GM20431 (cell line): ENCODE results near the gene MAX.
"Not testable (repeated sequence)": the region's sequence is repeated elsewhere in the genome, so short reads cannot be mapped to it uniquely, and the experiment has no call there.

Experiments used
- in situ Hi-C: fragments of 300-500 bp; cut with MseI, MboI; formaldehyde crosslinking; loops from one replicate; pipeline ENCODE4 v1.15.0; 2020; ENCODE audit warnings: low sequenced_read_pairs; ENCODE audit not compliant: unreplicated experiment

MAX gene

DNA sequence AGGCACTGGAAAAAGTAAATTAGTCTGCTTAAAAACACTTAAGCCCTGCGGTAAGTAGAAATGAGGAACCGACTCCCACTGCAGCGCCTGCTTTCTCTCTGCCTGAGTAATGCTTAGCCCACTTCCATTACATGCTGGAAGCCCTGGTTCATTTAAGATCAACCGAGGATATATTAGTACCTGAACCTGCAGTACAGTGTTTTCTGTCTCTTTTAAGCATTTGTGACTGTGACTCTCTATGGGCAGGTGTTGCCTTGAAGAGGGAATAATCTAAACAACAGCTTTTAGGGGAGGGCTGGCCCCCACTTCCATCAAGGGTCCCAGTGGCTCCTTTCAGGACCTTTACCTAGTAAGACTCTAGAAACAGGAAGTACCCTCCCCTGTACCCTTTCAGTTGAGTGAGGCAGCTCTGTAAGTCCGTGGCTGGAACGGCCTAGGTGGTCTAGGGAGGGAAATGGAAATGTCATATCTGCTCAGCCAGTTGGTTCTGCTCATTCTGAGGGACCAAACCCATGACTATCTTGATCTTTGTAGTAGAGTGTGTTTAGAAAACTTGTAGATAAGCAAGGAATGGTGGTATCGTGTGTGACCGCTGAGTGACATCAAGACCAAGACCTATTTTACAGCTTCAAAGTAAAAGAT, 59.5 kb downstream of the MAX start:
- in situ Hi-C loops, result no loop called here

DNA sequence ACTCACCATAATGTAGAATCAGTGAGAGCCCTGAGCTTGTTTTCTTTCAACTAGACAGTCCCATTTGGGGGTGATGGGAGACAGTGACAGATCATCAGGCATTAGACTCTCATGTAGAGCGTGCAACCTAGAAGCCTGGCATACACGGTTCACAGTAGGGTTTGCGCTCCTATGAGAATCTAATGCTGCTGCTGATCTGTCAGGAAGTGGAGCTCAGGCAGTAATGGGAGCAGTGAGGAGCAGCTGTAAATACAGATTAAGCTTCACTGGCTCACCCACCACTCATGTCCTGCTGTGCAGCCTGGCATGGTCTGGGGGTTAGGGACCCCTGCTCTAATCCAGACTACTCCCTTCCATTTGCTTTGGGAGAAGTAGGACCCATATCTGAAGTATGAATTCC, 60.0 kb downstream of the MAX start:
- in situ Hi-C loops, result no loop called here

GRCh38 chr14:65041434-65041915, 60.8 kb downstream of the MAX start:
- in situ Hi-C loops, result no loop called here

- in situ Hi-C loops, result no loop called here
Observed at GRCh38 chr14:65040666-65041433, 61.5 kb downstream of the MAX start.

GRCh38 chr14:65038966-65039365, 63.4 kb downstream of the MAX start:
- in situ Hi-C loops, result no loop called here

- in situ Hi-C loops, result no loop called here
Observed at GRCh38 chr14:65035049-65035448, 67.3 kb downstream of the MAX start.

GRCh38 chr14:65034021-65034420, 68.3 kb downstream of the MAX start:
- in situ Hi-C loops, result no loop called here

GRCh38 chr14:65033181-65033580, 69.1 kb downstream of the MAX start:
- in situ Hi-C loops, result no loop called here

DNA sequence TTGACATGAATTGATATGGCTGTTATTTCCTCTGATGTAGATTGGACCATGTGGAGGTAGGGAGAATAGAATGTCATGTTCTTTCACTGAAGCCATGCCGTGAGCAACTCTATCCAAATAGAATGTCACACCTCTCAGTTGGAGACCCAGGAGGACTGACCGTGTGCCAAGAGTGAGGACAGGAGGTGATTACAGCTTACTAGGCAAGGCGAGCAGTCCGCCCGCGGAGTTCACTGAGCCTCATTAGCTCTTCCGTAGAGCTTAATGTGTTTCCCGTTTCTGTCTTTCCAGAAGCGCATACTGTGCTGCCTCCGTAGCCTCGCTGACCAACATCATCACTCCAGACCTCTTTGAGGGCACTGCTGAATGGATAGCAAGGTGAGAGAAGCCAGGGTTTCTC, 70.0 kb downstream of the MAX start:
- in situ Hi-C loops, result no loop called here

GRCh38 chr14:65031321-65031720, 71.0 kb downstream of the MAX start:
- in situ Hi-C loops, result not testable (repeated sequence)

DNA sequence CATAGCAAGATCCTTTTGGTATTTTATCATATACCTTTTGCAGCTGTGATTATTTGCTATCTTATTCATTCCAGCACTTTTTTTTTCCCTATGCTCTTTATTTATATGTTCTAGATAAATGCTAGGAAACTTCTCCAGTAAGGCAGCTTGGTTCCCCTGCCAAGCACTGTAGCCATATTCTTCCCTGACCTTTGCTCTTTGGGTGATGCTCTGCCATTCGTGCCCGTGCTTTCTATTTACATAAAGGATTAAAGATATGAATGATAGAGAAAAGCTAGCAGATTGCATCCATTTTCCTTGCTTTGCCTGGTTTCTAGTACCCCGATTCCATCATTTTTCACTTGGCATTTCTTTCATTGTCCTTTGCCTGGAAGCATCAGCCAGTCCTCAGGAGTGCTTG, 73.4 kb downstream of the MAX start:
- in situ Hi-C loops, result no loop called here

DNA sequence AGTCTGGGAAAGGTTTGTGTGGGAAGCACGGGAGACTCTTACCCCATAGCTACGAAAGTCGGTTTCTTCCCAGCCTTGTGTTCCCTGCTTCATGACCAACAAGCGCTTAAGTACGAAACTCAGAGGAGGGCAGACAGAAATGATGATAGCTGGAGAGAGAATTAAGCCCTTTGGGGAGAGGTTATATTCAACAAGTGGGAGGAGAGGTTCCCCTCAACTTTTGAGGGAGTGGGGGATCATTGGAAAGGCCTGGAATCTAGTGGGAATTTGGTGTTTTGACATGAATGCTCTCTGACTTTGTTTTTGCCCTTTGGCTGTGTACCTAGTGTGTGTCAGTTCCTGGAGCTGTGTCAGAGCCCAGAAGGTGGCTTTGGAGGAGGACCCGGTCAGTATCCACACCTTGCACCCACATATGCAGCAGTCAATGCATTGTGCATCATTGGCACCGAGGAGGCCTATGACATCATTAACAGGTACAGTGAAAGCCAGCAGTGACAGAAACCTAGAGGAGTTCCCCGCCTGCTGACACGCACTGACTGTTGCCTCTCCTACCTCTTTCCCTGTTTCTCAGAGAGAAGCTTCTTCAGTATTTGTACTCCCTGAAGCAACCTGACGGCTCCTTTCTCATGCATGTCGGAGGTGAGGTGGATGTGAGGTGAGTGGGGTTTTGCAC, 75.1 kb downstream of the MAX start:
- in situ Hi-C loops, result no loop called here

DNA sequence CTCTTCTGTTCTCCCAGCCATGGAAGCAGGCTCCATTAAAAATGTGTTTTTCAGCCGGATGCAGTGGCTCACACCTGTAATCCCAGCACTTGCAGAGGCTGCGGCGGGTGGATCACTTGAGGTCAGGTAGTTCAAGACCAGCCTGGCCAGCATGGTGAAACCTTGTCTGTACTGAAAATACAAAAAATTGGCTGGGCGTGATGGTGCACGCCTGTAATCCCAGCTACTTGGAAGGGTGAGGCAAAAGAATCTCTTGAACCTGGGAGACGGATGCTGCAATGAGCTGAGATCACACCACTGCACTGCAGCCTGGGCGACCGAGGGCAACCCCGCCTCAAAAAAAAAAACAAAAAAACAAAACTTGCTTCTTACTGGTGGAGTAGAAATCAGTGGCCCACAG, 75.8 kb downstream of the MAX start:
- in situ Hi-C loops, result no loop called here

DNA sequence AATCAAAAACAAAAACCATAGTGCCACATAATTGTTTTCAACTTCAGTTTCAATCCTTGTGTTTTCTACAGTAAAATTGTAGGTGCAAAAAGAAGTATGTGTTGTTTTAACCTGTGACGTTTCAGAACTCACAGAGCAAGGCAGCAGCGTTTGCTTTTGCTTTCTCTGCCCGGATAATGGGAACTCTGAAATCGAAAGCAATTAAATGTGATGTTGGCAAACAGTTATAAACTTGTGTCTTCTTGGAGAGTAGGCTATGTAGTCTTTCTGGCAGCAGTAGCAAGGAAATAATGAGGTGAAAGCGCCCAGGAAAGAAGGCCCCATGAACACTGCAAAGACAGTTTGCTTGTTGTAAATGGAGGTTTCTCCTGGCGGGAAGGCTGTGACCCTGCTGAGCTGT, 76.5 kb downstream of the MAX start:
- in situ Hi-C loops, result no loop called here
